ENCODE results near the gene EPHA10. TPM values are rescaled to one million over a fixed set of nuclear protein-coding genes. Genes with fewer than 3 reads are reported as not detected.

Gene EPHA10
- total and polyA plus RNA-seq, 2 experiments from 2014 or later: not detected

GRCh38 chr1:37666241-37666867 is 98.6 kb downstream of the EPHA10 start:
- Histone ChIP-seq H3K27ac (no peak overlapping the region), H4K20me1 (ENCODE audit: insufficient read depth) (no peaks in the 10 kb centered on the region), H3K4me3 (no peak overlapping the region), H3K9ac (no peak overlapping the region), H2AFZ (no peak overlapping the region), H3K4me2 (ENCODE audit: unreplicated experiment) (no peak overlapping the region), H3K27me3 (replicated peaks; ENCODE audit: insufficient read depth) (peaks cover 13% of the 10 kb centered on the region; the same call in 1 of the 2 replicates), H3K79me2 (ENCODE audit: insufficient read depth) (no peaks in the 10 kb centered on the region), H3F3A (ENCODE audit: insufficient read depth) (no peaks in the 10 kb centered on the region), H3K36me3 (ENCODE audit: low read depth) (no peaks in the 10 kb centered on the region), H3K9me3 (ENCODE audit: low read depth) (no peaks in the 10 kb centered on the region), H3K9me2 (ENCODE audit: insufficient read depth) (no peaks in the 10 kb centered on the region), H3K4me1 (ENCODE audit: insufficient read depth) (no peaks in the 10 kb centered on the region)
- no peak for DNase-seq
- no peak for TF ChIP-seq EZH2phosphoT487 (IDR thresholded peaks at IDR 0.05; ENCODE audit: insufficient read depth, low read depth)
- TF ChIP-seq EZH2 (IDR thresholded peaks at IDR 0.05; ENCODE audit: insufficient read depth, poor library complexity, severe bottlenecking): no peak
- in situ Hi-C loops (cut with MboI): loop anchor here (5.0 kb wide), 1 partner anchor 59 kb away; no protein-coding TSS in a partner anchor
- WGBS, 2 experiments (ENCODE audit: low coverage in 1 of 2, low lambda C conversion rate in 2 of 2, missing lambda C conversion rate in 2 of 2): 37 to 38% methylated on average over 11 of the region's 11 CpGs

Small RNAs within 50 kb of the gene (small RNA-seq; reads per million reads assigned to genes)
- not detected for gene RF00019 (ENCODE audit: low read depth, low replicate concordance)

Other genes starting within 250 kb of the EPHA10 start
- gene SNIP1, start 210.8 kb downstream of the EPHA10 start, total RNA-seq (2014; rRNA removed; shearing (Covaris generic)): 12.3 and 12.4 TPM in 2 replicates
- 7.4 and 9.8 TPM in 2 replicates for gene SNIP1, start 210.8 kb downstream of the EPHA10 start, polyA plus RNA-seq (2016; fragmentation: Nextera tagmentation; extraction: Ambion mirVana)
- gene DNALI1, start 208.2 kb downstream of the EPHA10 start, total RNA-seq (2014; rRNA removed; shearing (Covaris generic)): 0.32 and 0.63 TPM in 2 replicates
- gene DNALI1, start 208.2 kb downstream of the EPHA10 start, polyA plus RNA-seq (2016; fragmentation: Nextera tagmentation; extraction: Ambion mirVana): 1.2 and 2.1 TPM in 2 replicates
- gene GNL2, start 169.2 kb downstream of the EPHA10 start, total RNA-seq (2014; rRNA removed; shearing (Covaris generic)): 39.3 and 53.6 TPM in 2 replicates
- 65.4 and 67.1 TPM in 2 replicates for gene GNL2, start 169.2 kb downstream of the EPHA10 start, polyA plus RNA-seq (2016; fragmentation: Nextera tagmentation; extraction: Ambion mirVana)
- 0.22 TPM in 1 of 2 replicates, not detected in the other for gene RSPO1, start 130.2 kb downstream of the EPHA10 start, total RNA-seq (2014; rRNA removed; shearing (Covaris generic))
- gene RSPO1, start 130.2 kb downstream of the EPHA10 start, polyA plus RNA-seq (2016; fragmentation: Nextera tagmentation; extraction: Ambion mirVana): not detected in 2 replicates
- 4.4 and 5.7 TPM in 2 replicates for gene CDCA8, start 72.6 kb downstream of the EPHA10 start, total RNA-seq (2014; rRNA removed; shearing (Covaris generic))
- gene CDCA8, start 72.6 kb downstream of the EPHA10 start, polyA plus RNA-seq (2016; fragmentation: Nextera tagmentation; extraction: Ambion mirVana): 15.4 and 16.6 TPM in 2 replicates
- gene MANEAL, start 28.7 kb upstream of the EPHA10 start, total RNA-seq (2014; rRNA removed; shearing (Covaris generic)): 0.65 and 1.8 TPM in 2 replicates
- gene MANEAL, start 28.7 kb upstream of the EPHA10 start, polyA plus RNA-seq (2016; fragmentation: Nextera tagmentation; extraction: Ambion mirVana): 0.23 TPM in 1 of 2 replicates, not detected in the other
- 86.2 and 110 TPM in 2 replicates for gene C1orf122, start 42.7 kb upstream of the EPHA10 start, total RNA-seq (2014; rRNA removed; shearing (Covaris generic))
- 103 and 108 TPM in 2 replicates for gene C1orf122, start 42.7 kb upstream of the EPHA10 start, polyA plus RNA-seq (2016; fragmentation: Nextera tagmentation; extraction: Ambion mirVana)
- 22.4 and 24.9 TPM in 2 replicates for gene YRDC, start 43.1 kb upstream of the EPHA10 start, total RNA-seq (2014; rRNA removed; shearing (Covaris generic))
- 12.5 and 13.9 TPM in 2 replicates for gene YRDC, start 43.1 kb upstream of the EPHA10 start, polyA plus RNA-seq (2016; fragmentation: Nextera tagmentation; extraction: Ambion mirVana)
- gene MTF1, start 94.5 kb upstream of the EPHA10 start, total RNA-seq (2014; rRNA removed; shearing (Covaris generic)): 2.1 TPM in 2 replicates
- gene MTF1, start 94.5 kb upstream of the EPHA10 start, polyA plus RNA-seq (2016; fragmentation: Nextera tagmentation; extraction: Ambion mirVana): 14.4 and 14.7 TPM in 2 replicates
- gene INPP5B, start 181.9 kb upstream of the EPHA10 start, total RNA-seq (2014; rRNA removed; shearing (Covaris generic)): 24.4 and 34.3 TPM in 2 replicates
- 9.8 and 10.0 TPM in 2 replicates for gene INPP5B, start 181.9 kb upstream of the EPHA10 start, polyA plus RNA-seq (2016; fragmentation: Nextera tagmentation; extraction: Ambion mirVana)
- 37.9 and 62.3 TPM in 2 replicates for gene SF3A3, start 224.9 kb upstream of the EPHA10 start, total RNA-seq (2014; rRNA removed; shearing (Covaris generic))
- gene SF3A3, start 224.9 kb upstream of the EPHA10 start, polyA plus RNA-seq (2016; fragmentation: Nextera tagmentation; extraction: Ambion mirVana): 63.4 and 72.3 TPM in 2 replicates
- gene FHL3, start 240.4 kb upstream of the EPHA10 start, total RNA-seq (2014; rRNA removed; shearing (Covaris generic)): 26.9 and 31.7 TPM in 2 replicates
- 44.4 and 48.0 TPM in 2 replicates for gene FHL3, start 240.4 kb upstream of the EPHA10 start, polyA plus RNA-seq (2016; fragmentation: Nextera tagmentation; extraction: Ambion mirVana)
- 25.8 and 37.1 TPM in 2 replicates for gene UTP11, start 247.6 kb upstream of the EPHA10 start, total RNA-seq (2014; rRNA removed; shearing (Covaris generic))
- 51.0 and 54.3 TPM in 2 replicates for gene UTP11, start 247.6 kb upstream of the EPHA10 start, polyA plus RNA-seq (2016; fragmentation: Nextera tagmentation; extraction: Ambion mirVana)